Liver (tissue), 9 donors: Measurements from ENCODE around the gene NCAPG2. TPM values are rescaled to one million over a fixed set of nuclear protein-coding genes. Genes with fewer than 3 reads are reported as not detected.

Source experiments
- DNase-seq: peaks from one replicate; pipeline ENCODE4 v3.0.0-alpha.2; 2017; ENCODE audit warnings: low spot score
- H3K27ac ChIP-seq, 2 donors: one replicate each; pipeline ENCODE4 v1.7.0; 2013; ENCODE audit warnings: inconsistent platforms in 2 of 2, low read length in 2 of 2, control low read depth in 1 of 2, low read depth in 1 of 2, mild to moderate bottlenecking in 1 of 2
- H3K27me3 ChIP-seq, 4 donors: one replicate each; pipeline versions ENCODE4 v1.6.1 to v1.7.0; 2013; ENCODE audit warnings: low read length in 3 of 4, inconsistent platforms in 1 of 4, mild to moderate bottlenecking in 1 of 4, moderate library complexity in 1 of 4; ENCODE audit not compliant: control insufficient read depth in 4 of 4, insufficient read depth in 4 of 4
- H3K36me3 ChIP-seq, 4 donors: one replicate each; pipeline versions ENCODE4 v1.6.1 to v1.7.0; 2013; ENCODE audit warnings: low read length in 3 of 4, mild to moderate bottlenecking in 3 of 4, low read depth in 1 of 4, moderate library complexity in 1 of 4; ENCODE audit not compliant: control insufficient read depth in 4 of 4, insufficient read depth in 3 of 4
- H3K4me1 ChIP-seq, 4 donors: one replicate each; pipeline versions ENCODE4 v1.6.1 to v1.7.0; 2013; ENCODE audit warnings: low read length in 3 of 4, mild to moderate bottlenecking in 3 of 4, moderate library complexity in 1 of 4; ENCODE audit not compliant: control insufficient read depth in 4 of 4, insufficient read depth in 4 of 4
- H3K4me3 ChIP-seq, 3 donors: one replicate each; pipeline versions ENCODE4 v1.6.1 to v1.7.0; 2013; ENCODE audit warnings: low read length in 3 of 3, control low read depth in 1 of 3, low read depth in 1 of 3, mild to moderate bottlenecking in 1 of 3
- H3K9ac ChIP-seq, 2 donors: one replicate each; pipeline ENCODE4 v1.7.0; 2013; ENCODE audit warnings: low read length in 2 of 2, mild to moderate bottlenecking in 2 of 2, moderate library complexity in 2 of 2, control low read depth in 1 of 2, low read depth in 1 of 2
- H3K9me3 ChIP-seq, 4 donors: one replicate each; pipeline versions ENCODE4 v1.6.1 to v1.7.0; 2013; ENCODE audit warnings: low read length in 3 of 4; ENCODE audit not compliant: control insufficient read depth in 4 of 4
- ATF3 ChIP-seq: IDR thresholded peaks from 2 replicates; pipeline ENCODE4 v1.6.1; 2016; ENCODE audit warnings: antibody characterized with exemption
- EGR1 ChIP-seq, 2 donors: IDR thresholded peaks; 2 replicates each; pipeline ENCODE4 v1.6.1; 2016 to 2018; ENCODE audit warnings: antibody characterized with exemption in 2 of 2, low read depth in 2 of 2
- FOXA1 ChIP-seq: IDR thresholded peaks from 2 replicates; pipeline ENCODE4 v1.6.1; 2016; ENCODE audit warnings: antibody characterized with exemption
- GABPA ChIP-seq, 2 donors: IDR thresholded peaks in 1 of 2; conservative IDR thresholded peaks in 1 of 2; 2 replicates each; pipeline ENCODE4 v1.6.1; 2016; ENCODE audit warnings: antibody characterized with exemption in 2 of 2, mild to moderate bottlenecking in 1 of 2, moderate library complexity in 1 of 2
- HNF4A ChIP-seq, 2 donors: conservative IDR thresholded peaks; 2 replicates each; pipeline ENCODE4 v1.6.1; 2016; ENCODE audit warnings: antibody characterized with exemption in 2 of 2, mild to moderate bottlenecking in 2 of 2
- NR2F2 ChIP-seq: IDR thresholded peaks from 2 replicates; pipeline ENCODE4 v1.6.1; 2016; ENCODE audit warnings: antibody characterized with exemption
- RAD21 ChIP-seq, 2 donors: IDR thresholded peaks; 2 replicates each; pipeline ENCODE4 v1.6.1; 2016; ENCODE audit warnings: antibody characterized with exemption in 2 of 2, mild to moderate bottlenecking in 2 of 2
- SP1 ChIP-seq: IDR thresholded peaks from 2 replicates; pipeline ENCODE4 v1.6.1; 2018; ENCODE audit warnings: antibody characterized with exemption, mild to moderate bottlenecking
- TAF1 ChIP-seq: conservative IDR thresholded peaks from 2 replicates; pipeline ENCODE4 v1.6.1; 2016; ENCODE audit warnings: antibody characterized with exemption, mild to moderate bottlenecking
- YY1 ChIP-seq: IDR thresholded peaks from 2 replicates; pipeline ENCODE4 v1.6.1; 2016; ENCODE audit warnings: antibody characterized with exemption, mild to moderate bottlenecking
- ZBTB33 ChIP-seq: IDR thresholded peaks from 2 replicates; pipeline ENCODE4 v1.6.1; 2016; ENCODE audit warnings: antibody characterized with exemption
- WGBS: extraction: QIAGEN DNeasy Blood & Tissue Kit; methylation state at CpG from one replicate; pipeline ENCODE4 v1.1.7; 2013; 5-methylcytosine and 5-hydroxymethylcytosine counted together
- polyA plus RNA-seq, 2 donors: library from polyadenylated mRNA; stranded (reverse) in 1 of 2; unstranded in 1 of 2; fragments of 200-250 nt in 1 of 2; fragments of >200 nt in 1 of 2; fragmentation: Nextera tagmentation in 1 of 2; extraction: Ambion mirVana in 1 of 2; gene quantifications; one replicate each; pipeline versions ENCODE4 v1.2.1 to v1.2.3, GENCODE V29; 2013 to 2015
- total RNA-seq, 2 donors: library from RNA; depleted of rRNA; stranded (reverse); fragments of >200 nt; gene quantifications; one replicate each; pipeline ENCODE4 v1.2.3, GENCODE V29; 2014
- TF ChIP-seq, protein P1 (sequence below): IDR thresholded peaks from 2 replicates; pipeline ENCODE4 v1.6.1; 2016; ENCODE audit warnings: antibody characterized with exemption, mild to moderate bottlenecking
- TF ChIP-seq, protein P2 (sequence below): fragments of 150-350 bp; IDR thresholded peaks from 2 replicates; pipeline ENCODE4 v1.5.1; 2017; ENCODE audit warnings: improper control_type of control experiment, low read depth, low read length; ENCODE audit not compliant: missing input control
- donor health status: healthy.
- donor health status: healthy.
- donor health status: healthy.
- donor health status: healthy.
- donor health status: healthy.

Gene NCAPG2
- total and polyA plus RNA-seq, 4 donors, result 0.89 to 37.4 (median 3.7) TPM

- 95% methylated on average over 1 of the region's 1 CpG for whole genome bisulfite sequencing
- Histone ChIP-seq H3K27ac (no peak overlapping the region), H3K9ac (no peak overlapping the region), H3K27me3 (no peaks in the 10 kb centered on the region), H3K4me3 (no peak overlapping the region), H3K36me3 (no peaks in the 10 kb centered on the region), H3K4me1 (peaks cover 0 to under 1% (median 0%) of the 10 kb centered on the region in 4 donors), H3K9me3 (peaks cover 0 to 9% (median 2%) of the 10 kb centered on the region in 4 donors)
- no peak for DNase-seq
- no peak for TF ChIP-seq NR2F2
- no peak for TF ChIP-seq HNF4A (conservative IDR thresholded peaks at IDR 0.05)
- TF ChIP-seq, protein P1, sequence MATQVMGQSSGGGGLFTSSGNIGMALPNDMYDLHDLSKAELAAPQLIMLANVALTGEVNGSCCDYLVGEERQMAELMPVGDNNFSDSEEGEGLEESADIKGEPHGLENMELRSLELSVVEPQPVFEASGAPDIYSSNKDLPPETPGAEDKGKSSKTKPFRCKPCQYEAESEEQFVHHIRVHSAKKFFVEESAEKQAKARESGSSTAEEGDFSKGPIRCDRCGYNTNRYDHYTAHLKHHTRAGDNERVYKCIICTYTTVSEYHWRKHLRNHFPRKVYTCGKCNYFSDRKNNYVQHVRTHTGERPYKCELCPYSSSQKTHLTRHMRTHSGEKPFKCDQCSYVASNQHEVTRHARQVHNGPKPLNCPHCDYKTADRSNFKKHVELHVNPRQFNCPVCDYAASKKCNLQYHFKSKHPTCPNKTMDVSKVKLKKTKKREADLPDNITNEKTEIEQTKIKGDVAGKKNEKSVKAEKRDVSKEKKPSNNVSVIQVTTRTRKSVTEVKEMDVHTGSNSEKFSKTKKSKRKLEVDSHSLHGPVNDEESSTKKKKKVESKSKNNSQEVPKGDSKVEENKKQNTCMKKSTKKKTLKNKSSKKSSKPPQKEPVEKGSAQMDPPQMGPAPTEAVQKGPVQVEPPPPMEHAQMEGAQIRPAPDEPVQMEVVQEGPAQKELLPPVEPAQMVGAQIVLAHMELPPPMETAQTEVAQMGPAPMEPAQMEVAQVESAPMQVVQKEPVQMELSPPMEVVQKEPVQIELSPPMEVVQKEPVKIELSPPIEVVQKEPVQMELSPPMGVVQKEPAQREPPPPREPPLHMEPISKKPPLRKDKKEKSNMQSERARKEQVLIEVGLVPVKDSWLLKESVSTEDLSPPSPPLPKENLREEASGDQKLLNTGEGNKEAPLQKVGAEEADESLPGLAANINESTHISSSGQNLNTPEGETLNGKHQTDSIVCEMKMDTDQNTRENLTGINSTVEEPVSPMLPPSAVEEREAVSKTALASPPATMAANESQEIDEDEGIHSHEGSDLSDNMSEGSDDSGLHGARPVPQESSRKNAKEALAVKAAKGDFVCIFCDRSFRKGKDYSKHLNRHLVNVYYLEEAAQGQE, result no peak
- TF ChIP-seq TAF1, result no peak
- TF ChIP-seq, protein P2, sequence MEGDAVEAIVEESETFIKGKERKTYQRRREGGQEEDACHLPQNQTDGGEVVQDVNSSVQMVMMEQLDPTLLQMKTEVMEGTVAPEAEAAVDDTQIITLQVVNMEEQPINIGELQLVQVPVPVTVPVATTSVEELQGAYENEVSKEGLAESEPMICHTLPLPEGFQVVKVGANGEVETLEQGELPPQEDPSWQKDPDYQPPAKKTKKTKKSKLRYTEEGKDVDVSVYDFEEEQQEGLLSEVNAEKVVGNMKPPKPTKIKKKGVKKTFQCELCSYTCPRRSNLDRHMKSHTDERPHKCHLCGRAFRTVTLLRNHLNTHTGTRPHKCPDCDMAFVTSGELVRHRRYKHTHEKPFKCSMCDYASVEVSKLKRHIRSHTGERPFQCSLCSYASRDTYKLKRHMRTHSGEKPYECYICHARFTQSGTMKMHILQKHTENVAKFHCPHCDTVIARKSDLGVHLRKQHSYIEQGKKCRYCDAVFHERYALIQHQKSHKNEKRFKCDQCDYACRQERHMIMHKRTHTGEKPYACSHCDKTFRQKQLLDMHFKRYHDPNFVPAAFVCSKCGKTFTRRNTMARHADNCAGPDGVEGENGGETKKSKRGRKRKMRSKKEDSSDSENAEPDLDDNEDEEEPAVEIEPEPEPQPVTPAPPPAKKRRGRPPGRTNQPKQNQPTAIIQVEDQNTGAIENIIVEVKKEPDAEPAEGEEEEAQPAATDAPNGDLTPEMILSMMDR, result no peak
- no peak for TF ChIP-seq ZBTB33
- TF ChIP-seq ATF3, result no peak
- TF ChIP-seq EGR1 (IDR thresholded peaks at IDR 0.05; ENCODE audit: low read depth in 2 of 2), result no peak
- TF ChIP-seq YY1, result no peak
- TF ChIP-seq GABPA (IDR thresholded peaks at IDR 0.05 in 1 of 2, conservative IDR thresholded peaks at IDR 0.05 in 1 of 2), result no peak
Measured at GRCh38 chr7:158592541-158592940, 112.1 kb downstream of the NCAPG2 start.

DNA sequence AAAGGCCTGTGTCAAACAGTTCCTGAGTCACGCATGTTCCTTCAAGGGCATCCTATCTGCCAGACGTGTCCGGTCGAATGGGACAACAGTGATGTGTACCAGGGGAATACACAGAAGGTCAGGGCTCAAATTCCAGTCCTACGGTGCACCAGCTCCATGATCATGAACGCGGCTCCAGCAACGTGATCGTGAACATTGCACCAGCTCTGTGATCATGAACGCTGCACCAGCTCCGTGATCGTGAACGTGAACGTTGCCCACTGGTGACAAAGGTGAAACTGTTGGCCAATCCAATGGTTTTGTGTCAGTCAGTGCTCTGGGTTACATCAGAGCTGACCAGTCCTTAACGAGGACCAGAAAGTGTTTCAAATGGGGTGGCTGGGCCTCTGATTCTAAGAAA, 112.7 kb downstream of the NCAPG2 start:
- Histone ChIP-seq H3K36me3 (no peaks in the 10 kb centered on the region), H3K9ac (no peak overlapping the region), H3K27me3 (no peaks in the 10 kb centered on the region), H3K9me3 (peaks cover 0 to 9% (median 2%) of the 10 kb centered on the region in 4 donors), H3K4me1 (peaks cover 0 to 4% (median 0%) of the 10 kb centered on the region in 4 donors), H3K4me3 (no peak overlapping the region), H3K27ac (no peak overlapping the region)
- TF ChIP-seq, protein P2, result no peak
- TF ChIP-seq GABPA (IDR thresholded peaks at IDR 0.05 in 1 of 2, conservative IDR thresholded peaks at IDR 0.05 in 1 of 2) (no peak), FOXA1 (no peak), NR2F2 (no peak), HNF4A (conservative IDR thresholded peaks at IDR 0.05) (no peak), TAF1 (no peak), RAD21 (IDR thresholded peaks at IDR 0.05) (no peak), SP1 (no peak)
- TF ChIP-seq, protein P1, result no peak
- no peak for DNase-seq
- WGBS, result 89% methylated on average over 15 of the region's 15 CpGs
